ENCODE measurements around the gene GBA2.

GBA2 gene

DNA sequence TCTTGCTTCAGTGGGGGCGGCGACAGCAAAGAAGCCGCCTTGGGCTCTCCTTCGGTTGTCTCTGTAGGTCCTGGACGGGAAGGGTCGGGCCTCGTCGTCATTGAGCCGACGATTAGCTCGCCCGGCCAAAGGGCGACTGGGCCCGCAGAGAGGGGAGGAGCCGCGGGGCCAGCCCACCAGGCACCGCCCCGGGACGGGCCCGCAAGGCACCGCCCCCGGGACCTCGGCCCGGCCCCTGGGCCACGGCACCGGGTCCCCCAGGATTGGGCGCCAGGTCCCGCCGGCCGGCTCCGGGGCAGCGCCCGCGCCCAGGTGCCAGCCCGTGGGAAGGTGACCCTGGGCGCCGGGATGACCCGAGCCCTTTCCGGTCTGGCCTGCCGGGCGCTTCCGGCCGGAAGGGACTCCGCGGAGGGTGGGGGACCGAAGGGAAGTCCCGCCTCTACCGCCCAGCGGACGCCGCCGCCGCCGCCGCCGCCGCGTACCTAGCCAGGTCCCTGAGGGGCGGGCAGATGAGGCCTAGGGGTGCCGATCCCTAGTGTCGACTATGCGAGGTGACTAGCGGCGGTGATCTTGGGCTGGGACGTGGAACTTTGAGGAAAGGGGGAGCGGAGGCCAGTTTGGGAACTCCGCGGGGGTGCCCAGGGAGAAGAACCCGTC is at the start of gene GBA2, which contains the start of gene RGP1:
TSS of gene GBA2 (minus strand) at position 371 of the 657 bp plus-strand sequence. CDS start 524 bp downstream, outside the sequence.
TSS of gene RGP1 (plus strand) at position 430 of the 657 bp plus-strand sequence. CDS start 469 bp downstream, outside the sequence.
- DNase-seq (ENCODE audit: low read depth in 2 of 2) = peak in 1 of 2 donors; percentile 51

DNA sequence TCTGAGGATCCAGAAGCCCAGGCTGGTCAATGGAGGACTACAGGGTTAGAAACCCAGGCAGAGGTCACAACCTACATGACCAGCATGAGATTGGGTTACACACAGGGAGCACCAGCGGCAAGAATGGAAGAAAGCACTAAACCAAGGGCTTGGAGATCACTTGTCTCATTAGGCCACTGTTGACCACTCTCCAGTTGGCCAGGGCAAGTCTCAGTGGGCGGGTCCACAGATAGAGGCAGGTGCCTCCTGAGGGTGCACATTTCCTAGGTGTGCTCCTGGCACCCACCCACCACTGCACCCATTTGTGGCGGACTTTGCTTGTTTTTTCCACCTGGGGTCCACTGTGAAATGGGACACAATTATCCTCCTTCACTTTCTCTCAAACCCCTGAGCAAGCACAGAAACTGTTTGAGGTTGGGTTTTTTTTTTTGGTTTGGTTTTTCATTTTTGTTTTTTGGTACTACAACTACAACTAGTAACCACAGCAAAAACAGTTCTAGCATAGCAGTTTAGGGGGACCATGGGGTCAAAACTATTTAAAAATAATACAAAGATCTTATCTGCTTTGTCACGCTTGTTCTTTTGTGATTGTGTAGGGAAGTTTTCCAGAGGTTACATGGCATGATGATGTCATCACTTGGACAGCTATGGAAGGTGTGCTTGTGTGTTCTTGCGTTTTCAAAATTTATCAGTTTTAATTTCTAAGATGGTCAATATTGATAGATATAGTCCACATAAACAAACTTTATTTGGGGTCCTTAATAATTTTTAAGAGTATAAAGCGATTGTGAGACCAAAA is 48.5 kb upstream of the GBA2 start:
- DNase-seq (ENCODE audit: low read depth in 2 of 2) = no peak

DNA sequence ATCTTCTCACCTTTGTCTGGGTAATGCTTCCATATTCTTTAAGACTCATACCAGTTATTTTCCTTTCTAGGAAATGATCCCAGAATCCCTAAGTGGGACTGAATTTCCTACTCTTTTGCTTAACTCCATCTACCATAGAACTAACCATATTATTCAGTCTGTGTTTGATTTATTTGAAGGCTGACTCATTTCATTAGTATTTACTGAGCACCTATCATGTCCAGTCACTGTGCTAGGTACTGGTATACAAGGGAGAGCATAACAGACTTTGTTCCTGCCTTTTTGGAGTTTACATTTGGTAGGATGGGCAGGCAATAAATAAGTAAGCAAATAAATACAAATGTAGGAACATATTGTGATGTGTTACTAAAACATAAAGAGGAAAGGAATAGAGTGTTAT is 46.7 kb upstream of the GBA2 start:
- DNase-seq (ENCODE audit: low read depth in 2 of 2) = no peak

DNA sequence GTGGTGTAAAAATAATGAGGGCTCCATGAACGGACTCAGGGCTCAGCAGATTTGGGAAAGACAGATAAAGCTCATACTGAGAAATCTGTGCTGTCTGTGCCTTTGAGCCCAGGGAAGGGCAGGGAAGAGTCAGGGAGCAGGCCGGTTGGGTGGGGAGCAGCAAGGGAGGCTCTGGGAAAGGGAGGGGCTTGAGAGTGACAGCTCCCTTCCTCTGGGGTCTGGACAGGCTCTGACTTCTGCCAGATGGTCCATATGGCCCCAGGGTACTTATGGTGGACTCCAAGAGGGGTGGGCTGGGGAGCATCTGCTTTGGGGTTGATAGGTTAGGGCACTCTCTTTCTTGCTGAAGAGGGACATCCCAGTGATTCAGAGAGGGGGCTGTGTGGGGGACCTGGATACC is 44.4 kb upstream of the GBA2 start:
- DNase-seq (ENCODE audit: low read depth in 2 of 2) = no peak

DNA sequence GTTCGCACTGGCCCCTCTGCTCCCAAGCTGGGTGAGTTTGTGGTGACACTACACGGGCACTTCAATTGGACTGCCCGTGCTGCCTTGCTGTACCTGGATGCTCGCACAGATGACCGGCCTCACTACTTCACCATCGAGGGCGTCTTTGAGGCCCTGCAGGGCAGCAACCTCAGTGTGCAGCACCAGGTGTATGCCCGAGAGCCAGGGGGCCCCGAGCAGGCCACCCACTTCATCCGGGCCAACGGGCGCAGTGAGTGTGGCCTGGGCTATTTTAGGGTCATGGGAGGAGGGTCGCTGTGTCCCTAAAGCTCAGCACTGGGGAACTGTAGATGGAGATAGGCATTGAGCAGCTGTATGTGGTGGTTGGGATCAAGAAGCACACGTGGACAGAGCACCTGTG is 43.8 kb upstream of the GBA2 start:
- DNase-seq (ENCODE audit: low read depth in 2 of 2) = no peak

DNA sequence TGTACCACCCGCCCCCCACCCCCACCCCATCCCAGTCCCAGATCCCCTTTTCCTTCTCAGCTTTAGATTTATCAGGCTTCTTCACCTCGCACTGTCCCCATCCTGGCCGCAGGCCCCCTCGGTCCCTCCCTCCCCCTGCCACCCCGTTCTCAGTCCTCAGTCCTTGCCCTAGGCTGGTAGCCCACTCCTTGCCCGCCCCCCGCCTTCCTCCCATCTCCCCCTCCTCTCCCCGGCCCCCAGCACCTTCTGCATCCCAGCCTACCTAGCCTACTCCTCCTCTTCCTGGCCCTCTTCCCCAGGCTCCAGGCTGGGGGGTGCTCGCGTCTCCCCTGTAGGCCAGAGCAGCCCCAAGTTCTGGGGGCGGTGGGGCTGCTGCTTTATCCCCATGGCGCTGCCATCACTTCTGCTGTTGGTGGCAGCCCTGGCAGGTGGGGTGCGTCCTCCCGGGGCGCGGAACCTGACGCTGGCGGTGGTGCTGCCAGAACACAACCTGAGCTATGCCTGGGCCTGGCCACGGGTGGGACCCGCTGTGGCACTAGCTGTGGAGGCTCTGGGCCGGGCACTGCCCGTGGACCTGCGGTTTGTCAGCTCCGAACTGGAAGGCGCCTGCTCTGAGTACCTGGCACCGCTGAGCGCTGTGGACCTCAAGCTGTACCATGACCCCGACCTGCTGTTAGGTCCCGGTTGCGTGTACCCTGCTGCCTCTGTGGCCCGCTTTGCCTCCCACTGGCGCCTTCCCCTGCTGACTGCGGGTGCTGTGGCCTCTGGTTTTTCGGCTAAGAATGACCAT is 43.2 kb upstream of the GBA2 start:
- no peak for DNase-seq (ENCODE audit: low read depth in 2 of 2)

DNA sequence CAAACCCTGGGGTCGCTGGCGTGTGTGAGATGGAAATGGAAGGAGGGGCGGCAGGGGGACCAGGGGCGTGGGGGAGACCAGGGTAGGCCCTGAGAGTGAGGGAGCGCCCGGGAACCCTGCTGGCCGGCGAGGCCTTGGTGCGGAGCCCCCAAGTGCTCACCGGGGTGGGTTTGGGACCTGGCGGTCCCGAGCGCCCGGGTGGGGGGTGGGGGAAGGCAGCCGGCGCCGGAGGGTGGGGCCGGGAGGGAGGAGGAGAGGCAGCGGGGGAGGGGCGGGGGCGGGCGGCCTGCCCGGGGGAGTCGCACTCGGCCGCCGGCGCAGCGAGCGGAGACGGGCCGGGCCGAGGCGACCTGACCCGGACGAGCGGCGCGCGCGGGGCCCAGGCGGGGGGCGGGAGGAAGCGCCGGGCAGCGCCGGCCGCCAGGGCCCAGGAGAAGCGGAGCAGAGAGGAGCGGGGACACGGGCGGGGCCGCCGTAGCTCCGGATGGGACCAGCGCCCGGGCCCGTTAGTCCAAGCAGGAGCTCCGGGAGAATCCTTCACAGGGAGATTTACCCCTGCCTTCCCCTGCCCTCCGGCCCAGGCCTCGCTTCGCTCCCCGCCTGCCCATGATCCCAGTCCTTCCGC is 42.4 kb upstream of the GBA2 start, which contains the start of gene NPR2:
TSS of gene NPR2 (plus strand) at position 295 of the 625 bp plus-strand sequence. CDS start 818 bp downstream, outside the sequence.
- no peak for DNase-seq (ENCODE audit: low read depth in 2 of 2)

DNA sequence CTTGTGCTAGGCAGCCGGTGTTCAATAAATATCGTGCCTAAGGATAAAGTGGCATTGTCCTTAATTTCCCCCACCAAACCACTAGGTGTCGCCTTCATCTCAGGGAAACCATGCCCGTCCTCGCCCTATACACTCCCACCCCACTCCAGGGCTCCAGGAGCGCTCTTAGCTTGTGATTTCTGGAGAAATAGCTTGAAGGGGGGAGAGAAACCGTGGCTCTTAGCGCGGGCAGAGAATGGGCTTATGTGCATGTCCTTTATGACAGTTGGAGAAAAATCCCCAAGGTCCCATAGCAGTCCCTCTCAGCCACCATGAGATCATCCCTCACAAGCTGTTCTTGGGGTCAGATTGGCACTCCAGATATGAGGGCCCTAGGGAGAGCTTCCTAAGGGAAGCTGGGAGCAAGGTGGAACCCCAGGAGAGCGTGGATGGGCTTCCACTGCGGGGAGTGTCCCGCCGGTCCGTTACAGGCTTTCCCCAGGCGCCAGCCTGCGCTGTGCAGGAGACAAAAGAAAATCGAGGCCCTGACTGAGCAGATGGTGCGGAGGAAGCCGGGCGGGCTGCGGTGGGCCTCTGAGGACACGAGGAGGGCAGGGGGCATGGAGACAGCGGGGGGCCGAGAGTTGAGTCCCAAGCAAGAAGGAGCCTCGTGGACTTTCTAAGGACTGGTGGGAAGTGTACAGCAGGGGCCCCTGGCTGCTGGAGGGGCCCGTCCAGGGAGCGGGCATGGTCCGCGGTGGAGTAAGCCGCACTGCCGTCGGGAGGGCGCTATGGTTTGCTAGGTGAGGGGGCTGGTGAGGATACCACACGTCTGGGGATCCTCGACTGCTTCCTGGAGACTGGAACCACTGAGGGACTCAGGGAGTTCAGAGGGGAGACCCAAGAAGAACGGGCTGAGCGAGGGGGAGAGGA is 41.6 kb upstream of the GBA2 start:
- peak; percentile 27 to 33 for DNase-seq (ENCODE audit: low read depth in 2 of 2)

DNA sequence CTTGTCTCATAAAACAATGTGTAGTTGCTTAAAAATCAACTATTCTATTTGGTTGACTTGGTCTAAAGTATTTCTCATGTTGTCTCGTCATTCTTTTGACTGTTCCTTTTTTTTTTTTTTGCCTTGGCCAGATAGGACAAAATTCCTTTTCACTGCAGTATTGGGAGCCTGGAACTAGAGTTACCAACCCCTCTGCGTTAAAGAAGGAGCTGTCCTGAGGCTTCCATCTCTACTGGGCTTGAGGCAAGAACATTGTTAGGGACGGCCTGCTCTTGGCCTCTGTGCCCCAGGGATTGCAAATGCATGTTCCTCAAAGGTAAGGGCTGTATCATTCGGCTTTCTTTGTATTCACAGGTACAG is 41.0 kb upstream of the GBA2 start:
- no peak for DNase-seq (ENCODE audit: low read depth in 2 of 2)

DNA sequence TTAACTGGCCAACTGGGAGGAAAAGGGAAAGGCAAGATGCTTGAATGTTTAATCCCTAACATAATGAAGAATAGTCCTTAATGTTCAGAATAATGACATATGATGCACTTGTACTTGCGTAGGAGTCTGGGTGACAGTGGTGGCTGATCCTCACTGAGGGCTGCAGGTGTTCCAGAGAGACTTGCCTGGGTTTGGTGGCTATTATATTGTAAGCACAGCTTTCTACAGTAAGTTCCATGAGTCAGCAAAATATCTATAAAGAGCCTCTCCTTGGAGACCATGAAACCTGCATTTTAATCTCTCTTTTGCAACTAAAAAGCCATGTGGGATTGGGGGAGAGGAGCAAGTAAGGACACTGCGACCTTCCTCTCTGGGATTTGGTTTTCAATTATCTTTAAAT is 40.5 kb upstream of the GBA2 start:
- no peak for DNase-seq (ENCODE audit: low read depth in 2 of 2)

DNA sequence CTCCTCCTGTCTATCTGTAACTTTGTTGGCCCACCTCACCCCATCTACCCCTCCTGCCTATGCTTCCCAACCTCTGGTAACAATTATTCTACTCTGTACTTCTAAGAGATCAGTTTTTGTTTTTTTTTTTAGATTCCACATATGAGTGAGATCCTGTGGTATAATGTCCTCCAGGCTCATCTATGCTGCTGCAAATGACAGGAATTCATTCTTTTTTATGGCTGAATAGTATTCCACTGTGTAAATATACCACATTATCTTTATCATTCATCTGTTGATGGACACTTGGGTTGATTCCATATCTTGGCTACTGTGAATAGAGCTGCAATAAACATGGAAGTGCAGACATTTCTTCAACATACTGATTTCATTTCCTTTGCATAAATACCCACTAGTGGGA is 34.4 kb upstream of the GBA2 start:
- DNase-seq (ENCODE audit: low read depth in 2 of 2) = no peak

DNA sequence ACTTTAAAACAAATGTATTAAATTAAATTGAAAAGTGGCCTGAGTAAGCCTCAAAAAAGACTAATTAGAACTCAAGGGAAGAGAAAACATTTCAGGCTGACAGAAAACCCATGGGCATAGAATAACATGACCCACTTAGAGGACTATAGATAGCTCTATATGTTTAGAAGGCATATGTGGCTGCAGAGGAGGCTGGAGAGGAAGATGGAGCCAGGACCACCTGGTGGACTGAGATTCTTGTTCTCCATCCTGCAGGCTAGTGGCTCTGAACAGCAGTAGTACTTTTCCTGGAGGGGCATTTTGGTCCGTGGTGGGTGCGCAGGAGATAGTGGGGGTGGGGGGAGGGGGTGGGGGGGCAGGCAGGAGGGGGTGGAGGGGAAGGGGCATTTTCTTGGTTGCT is 32.0 kb upstream of the GBA2 start:
- no peak for DNase-seq (ENCODE audit: low read depth in 2 of 2)

DNA sequence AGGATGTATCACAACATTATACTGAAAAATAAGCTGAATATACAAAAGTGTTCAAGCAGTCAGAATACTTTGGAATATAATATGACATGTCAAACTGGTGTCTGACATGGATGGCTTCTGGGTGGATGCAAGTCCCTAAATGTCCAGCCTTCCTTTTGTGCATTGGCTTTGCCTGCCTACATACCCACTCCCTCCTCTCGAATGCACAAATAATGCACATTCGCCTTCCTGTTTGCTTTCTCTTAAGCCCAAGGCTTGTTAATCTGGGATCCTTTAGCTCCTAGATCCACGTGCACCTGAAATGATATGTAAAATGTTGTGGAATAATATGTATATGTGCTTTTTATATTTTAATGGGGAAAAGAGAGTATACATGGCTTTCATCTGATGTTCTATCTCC is 29.5 kb upstream of the GBA2 start:
- no peak for DNase-seq (ENCODE audit: low read depth in 2 of 2)

DNA sequence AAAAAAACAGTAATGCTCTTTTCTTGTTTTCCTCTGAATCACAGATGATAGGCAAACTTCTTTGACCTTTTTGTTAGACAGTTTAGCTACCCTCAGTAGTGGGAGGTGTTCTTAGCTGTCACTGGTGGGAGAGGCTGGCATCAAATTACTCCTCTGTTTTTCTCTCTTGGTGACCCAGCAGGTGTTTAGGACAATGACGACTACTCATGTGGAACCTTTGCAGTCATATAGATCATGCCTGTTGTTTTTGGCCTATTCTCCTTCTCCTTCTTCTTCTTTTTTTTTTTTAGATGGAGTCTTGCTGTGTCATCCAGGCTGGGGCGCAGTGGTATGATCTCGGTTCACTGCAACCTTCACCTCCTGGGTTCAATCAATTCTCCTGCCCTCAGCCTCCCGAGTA is 27.0 kb upstream of the GBA2 start:
- no peak for DNase-seq (ENCODE audit: low read depth in 2 of 2)

DNA sequence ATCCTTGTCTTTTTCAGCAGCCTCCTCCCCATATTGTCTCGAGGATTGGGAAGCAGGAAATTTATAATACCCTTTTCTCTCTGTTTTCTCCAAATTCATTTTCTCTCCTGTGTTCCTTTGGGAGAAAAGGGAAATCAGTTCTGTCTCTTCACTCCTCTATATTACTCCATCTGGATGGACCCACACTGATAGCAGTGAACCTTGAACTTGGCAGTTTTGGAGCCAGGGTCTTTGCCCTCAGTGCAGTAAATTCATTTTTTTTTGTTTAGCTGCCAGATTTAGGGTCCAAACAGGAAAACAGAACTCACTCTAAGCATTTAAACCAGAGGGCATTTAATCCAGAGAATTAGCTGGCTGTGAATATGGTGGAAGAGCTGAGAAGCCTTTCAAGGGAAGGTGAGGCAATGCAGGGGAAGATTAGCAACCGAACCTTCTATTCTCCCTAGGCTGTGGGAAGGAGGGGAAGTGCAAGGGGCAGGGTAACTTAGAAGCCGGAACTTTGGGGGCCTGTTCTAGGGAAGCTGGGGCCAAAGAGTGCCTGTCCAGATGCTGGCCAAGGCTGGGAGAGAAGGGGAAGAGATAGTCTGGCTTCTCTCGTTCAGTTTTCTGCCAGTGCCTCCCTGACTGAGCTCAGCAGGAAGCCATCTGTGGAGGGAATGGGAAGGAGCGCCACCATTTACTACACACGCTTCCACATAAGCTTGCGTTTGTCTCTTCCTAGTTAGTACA is 26.0 kb upstream of the GBA2 start:
- DNase-seq (ENCODE audit: low read depth in 2 of 2) = no peak

DNA sequence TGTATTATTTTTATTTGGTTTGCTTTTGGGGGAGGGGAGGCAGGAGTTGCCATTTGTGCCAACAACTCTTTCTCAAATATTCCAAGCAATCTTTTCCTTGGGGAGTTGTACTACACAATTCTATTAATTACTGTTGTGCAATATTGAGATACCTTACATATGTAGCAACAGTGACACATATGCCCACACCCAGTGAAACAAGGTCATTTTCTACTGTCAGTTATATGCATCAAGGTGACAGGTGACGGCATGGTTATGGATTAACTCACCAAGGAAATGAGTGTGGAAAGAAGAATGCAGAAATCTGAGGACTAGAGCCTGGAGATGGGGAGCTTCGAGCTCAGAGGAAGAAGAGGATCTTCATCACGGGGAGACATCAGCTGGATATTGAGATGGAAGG is 22.9 kb upstream of the GBA2 start:
- no peak for DNase-seq (ENCODE audit: low read depth in 2 of 2)

DNA sequence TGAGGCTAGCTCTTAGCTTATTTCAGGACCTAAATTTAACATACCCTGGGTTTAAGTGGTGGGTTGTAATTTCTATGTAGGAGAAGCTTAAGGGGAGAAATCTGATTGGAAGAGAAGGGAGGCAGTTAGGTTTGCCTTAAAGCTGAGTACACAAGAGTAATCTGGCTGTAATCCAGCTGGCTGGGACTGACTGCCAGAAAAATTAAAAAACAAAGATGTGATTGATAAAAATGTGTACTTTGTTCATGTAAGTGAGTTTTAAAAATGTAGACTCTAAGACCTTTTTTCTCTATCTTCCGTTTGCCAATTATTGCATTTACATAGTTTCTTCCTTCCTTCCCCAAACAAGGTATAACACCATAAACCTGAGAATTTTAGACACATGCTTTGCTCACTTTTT is 22.5 kb upstream of the GBA2 start:
- no peak for DNase-seq (ENCODE audit: low read depth in 2 of 2)

DNA sequence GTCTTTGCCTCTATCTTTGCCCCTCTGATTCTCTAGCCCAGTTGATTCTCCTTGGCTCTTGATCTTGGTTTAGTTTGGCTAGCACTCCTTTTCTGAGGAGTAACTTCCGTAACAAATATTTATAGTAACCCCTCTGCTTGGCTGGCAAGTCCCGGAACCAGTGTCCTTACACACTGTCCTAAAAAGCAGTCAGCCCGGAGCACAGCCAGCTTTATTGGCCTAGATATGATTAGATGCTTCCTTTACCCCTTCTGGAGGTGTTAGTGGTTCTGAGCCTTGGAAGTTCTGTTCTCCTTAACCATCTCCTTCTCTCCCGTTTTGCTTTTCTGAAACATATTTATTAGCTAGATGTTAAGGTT is 22.0 kb upstream of the GBA2 start:
- no peak for DNase-seq (ENCODE audit: low read depth in 2 of 2)

DNA sequence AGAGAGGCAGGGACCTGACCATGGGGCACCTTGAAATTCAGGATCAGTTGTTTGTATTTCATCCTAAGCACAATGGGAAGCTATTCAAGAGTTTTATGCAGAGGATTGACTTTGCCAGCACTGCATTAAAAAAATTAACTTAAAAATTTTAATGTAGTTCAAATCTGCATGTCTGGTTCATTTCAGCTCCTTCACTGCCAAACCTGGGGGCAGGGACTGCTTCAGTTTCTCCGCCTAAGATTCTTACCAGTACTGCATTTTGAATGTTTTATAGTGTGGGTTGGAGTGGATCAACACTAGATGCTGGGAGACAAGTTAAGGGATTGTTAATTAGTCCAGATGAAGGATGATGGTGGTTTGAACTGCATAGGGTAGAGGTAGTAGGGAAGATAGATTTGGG is 20.7 kb upstream of the GBA2 start:
- no peak for DNase-seq (ENCODE audit: low read depth in 2 of 2)

DNA sequence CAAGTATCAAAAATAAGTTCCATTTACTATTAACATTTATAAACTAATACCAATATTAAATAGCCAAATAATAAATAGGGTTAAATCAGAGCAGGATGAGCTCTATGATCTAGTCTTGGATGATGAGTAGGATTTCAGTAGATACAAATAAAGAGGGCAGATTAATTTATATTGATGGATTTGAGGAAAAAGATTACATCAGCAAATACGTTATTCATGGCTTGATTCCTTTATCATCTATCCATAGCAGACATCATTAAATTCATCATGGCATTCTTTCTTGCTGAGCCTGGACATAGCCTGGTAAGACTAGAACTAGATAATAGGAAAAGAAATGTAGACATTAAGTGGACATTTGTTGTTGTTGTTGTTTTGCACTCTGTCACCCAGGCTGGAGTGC is 18.4 kb upstream of the GBA2 start:
- DNase-seq (ENCODE audit: low read depth in 2 of 2) = no peak
